Measurements from ENCODE around the gene G6PC1.
"Not testable (repeated sequence)": the region's sequence is repeated elsewhere in the genome, so short reads cannot be mapped to it uniquely, and the experiment has no call there.

Gene G6PC1

DNA sequence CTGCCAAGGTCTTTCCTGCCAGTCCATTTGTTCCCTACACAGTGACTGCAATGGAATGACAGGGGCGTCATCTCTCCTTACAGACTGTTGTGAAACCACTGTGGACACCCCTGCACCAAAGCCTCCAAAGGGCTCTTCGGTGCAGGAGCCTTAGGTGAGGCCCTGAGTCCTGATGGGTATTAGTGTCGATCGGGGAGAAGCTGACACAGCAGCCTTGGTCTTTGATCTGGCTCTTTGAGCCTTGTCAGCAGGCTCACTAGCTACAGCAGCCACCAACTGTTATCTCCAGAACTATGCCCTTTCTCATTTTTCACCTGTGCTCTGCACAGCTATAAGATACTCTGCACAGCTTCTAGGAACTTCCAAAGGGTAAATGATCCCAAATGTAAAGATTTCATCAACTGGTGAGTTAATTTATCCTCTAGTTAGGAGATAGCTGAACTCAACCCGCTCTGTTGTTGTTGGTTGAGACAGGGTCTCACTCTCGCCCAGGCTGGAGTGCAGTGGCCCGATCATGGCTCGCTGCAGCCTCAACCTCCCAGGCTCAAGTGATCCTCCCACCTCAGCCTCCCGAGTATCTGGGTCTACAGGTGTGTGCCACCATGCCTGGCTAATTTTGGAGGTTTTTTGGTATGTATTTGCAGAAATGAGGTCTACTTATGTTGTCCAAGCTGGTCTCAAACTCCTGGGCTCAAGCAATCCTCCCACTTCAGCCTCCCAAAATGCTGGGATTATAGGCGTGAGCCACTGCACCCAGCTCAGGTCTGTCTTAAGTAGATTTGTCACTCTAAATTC is 19.7 kb downstream of the G6PC1 start:
- no peak overlapping the region for H3K27ac ChIP-seq
- no peaks in the 10 kb centered on the region for H3K27me3 ChIP-seq
- H3K9me3 ChIP-seq, result no peaks in the 10 kb centered on the region
- TF ChIP-seq, protein P1, sequence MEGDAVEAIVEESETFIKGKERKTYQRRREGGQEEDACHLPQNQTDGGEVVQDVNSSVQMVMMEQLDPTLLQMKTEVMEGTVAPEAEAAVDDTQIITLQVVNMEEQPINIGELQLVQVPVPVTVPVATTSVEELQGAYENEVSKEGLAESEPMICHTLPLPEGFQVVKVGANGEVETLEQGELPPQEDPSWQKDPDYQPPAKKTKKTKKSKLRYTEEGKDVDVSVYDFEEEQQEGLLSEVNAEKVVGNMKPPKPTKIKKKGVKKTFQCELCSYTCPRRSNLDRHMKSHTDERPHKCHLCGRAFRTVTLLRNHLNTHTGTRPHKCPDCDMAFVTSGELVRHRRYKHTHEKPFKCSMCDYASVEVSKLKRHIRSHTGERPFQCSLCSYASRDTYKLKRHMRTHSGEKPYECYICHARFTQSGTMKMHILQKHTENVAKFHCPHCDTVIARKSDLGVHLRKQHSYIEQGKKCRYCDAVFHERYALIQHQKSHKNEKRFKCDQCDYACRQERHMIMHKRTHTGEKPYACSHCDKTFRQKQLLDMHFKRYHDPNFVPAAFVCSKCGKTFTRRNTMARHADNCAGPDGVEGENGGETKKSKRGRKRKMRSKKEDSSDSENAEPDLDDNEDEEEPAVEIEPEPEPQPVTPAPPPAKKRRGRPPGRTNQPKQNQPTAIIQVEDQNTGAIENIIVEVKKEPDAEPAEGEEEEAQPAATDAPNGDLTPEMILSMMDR (IDR thresholded peaks at IDR 0.05), result no peak
- H3K36me3 ChIP-seq, result no peaks in the 10 kb centered on the region
- H3K4me1 ChIP-seq (ENCODE audit: control insufficient read depth in 1 of 2, insufficient read depth in 1 of 2, low read depth in 1 of 2, low read length in 1 of 2), result no peaks in the 10 kb centered on the region
- no peak overlapping the region for H3K4me3 ChIP-seq (ENCODE audit: low read depth in 1 of 2, low read length in 1 of 2)

DNA sequence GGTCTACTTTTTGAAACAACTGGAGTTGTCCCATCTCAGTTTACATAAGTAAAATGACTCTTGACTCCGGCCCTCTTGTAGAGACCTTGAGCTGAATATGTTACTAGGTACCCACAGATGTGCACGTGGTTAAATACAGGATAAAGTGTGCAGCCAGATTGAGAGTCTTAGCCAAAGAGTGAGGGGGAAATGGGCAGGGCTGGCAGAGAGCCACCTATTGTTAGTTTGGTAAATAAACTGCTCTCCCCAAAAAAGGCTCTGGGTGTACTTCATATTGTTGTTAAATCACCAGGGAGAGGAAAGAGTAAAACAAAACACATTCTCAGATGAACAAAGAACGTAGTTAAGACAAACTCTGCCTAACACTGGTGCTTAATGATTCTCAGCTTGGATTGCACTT is 20.3 kb downstream of the G6PC1 start:
- no peak overlapping the region for H3K4me3 ChIP-seq (ENCODE audit: low read depth in 1 of 2, low read length in 1 of 2)
- H3K9me3 ChIP-seq, result no peaks in the 10 kb centered on the region
- no peaks in the 10 kb centered on the region for H3K27me3 ChIP-seq
- no peaks in the 10 kb centered on the region for H3K36me3 ChIP-seq
- no peak overlapping the region for H3K27ac ChIP-seq
- TF ChIP-seq, protein P1 (IDR thresholded peaks at IDR 0.05), result no peak
- no peaks in the 10 kb centered on the region for H3K4me1 ChIP-seq (ENCODE audit: control insufficient read depth in 1 of 2, insufficient read depth in 1 of 2, low read depth in 1 of 2, low read length in 1 of 2)

DNA sequence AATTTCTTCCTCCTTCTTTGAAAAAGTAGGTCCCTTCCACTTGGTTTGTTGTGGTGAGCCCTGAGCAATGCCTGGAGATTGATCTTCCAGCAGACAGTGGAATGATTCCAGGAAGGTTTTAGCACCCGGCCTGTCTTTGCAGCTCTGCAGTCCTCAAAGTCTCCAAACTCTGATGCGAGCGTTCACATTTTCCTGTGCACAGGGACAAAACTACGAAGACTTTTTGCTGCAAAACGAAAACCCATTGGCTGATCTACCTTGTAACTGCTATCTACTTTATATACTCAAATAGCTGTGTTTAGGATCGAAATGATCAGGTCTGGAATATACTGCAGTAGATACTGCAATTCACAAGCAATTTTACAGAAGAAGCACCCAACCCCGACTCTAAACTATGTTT is 21.7 kb downstream of the G6PC1 start:
- Histone ChIP-seq H3K27ac (no peak overlapping the region), H3K27me3 (no peaks in the 10 kb centered on the region), H3K4me1 (ENCODE audit: control insufficient read depth in 1 of 2, insufficient read depth in 1 of 2, low read depth in 1 of 2, low read length in 1 of 2) (no peaks in the 10 kb centered on the region), H3K9me3 (no peaks in the 10 kb centered on the region), H3K36me3 (no peaks in the 10 kb centered on the region), H3K4me3 (ENCODE audit: low read depth in 1 of 2, low read length in 1 of 2) (no peak overlapping the region)
- TF ChIP-seq, protein P1 (IDR thresholded peaks at IDR 0.05), result no peak

DNA sequence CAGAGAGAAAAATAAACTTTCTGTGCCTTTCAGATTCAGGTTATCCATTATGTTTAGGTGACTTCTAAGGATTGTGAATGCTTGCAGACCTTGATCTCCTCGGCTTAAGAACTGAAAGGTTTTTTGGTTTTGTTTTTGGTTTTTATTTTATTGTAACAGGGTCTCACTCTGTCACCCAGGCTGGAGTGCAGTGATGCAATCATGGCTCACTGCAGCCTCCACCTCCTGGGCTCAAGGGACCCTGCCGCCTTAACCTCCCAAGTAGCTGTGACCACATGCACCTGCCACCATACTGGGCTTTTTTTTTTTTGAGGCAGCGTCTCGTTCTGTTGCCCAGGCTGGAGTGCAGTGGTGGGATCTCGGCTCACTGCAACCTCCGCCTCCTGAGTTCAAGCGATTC is 22.9 kb downstream of the G6PC1 start:
- not testable (repeated sequence) for H3K9me3 ChIP-seq; H3K4me3 ChIP-seq (ENCODE audit: low read depth in 1 of 2, low read length in 1 of 2); H3K4me1 ChIP-seq (ENCODE audit: control insufficient read depth in 1 of 2, insufficient read depth in 1 of 2, low read depth in 1 of 2, low read length in 1 of 2); H3K27me3 ChIP-seq; H3K27ac ChIP-seq; H3K36me3 ChIP-seq

DNA sequence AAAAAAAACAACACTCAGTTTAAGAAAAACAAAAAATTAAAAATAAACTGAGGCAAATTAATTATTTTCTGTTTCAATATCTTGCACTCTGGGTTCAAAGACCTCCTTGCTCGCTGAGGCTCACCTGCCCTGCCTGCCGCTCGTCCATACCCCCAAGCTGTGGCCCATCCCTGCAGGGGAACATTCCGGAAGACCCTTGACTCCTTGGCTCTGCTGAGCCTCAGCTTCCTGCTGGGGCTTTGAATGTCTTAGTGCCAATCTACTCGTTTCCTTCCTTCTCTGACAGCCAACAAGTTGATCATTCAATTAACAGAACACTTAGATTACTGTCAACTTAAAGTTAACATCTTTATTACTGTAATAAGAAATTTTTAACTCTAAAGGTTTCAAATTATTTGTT is 24.3 kb downstream of the G6PC1 start:
- H3K36me3 ChIP-seq, result no peaks in the 10 kb centered on the region
- H3K27me3 ChIP-seq, result no peaks in the 10 kb centered on the region
- no peak overlapping the region for H3K27ac ChIP-seq
- H3K4me1 ChIP-seq (ENCODE audit: control insufficient read depth in 1 of 2, insufficient read depth in 1 of 2, low read depth in 1 of 2, low read length in 1 of 2), result peaks cover 12 to 13% of the 10 kb centered on the region in 2 experiments
- H3K4me3 ChIP-seq (ENCODE audit: low read depth in 1 of 2, low read length in 1 of 2), result no peak overlapping the region
- TF ChIP-seq, protein P1 (IDR thresholded peaks at IDR 0.05), result no peak
- H3K9me3 ChIP-seq, result no peaks in the 10 kb centered on the region

DNA sequence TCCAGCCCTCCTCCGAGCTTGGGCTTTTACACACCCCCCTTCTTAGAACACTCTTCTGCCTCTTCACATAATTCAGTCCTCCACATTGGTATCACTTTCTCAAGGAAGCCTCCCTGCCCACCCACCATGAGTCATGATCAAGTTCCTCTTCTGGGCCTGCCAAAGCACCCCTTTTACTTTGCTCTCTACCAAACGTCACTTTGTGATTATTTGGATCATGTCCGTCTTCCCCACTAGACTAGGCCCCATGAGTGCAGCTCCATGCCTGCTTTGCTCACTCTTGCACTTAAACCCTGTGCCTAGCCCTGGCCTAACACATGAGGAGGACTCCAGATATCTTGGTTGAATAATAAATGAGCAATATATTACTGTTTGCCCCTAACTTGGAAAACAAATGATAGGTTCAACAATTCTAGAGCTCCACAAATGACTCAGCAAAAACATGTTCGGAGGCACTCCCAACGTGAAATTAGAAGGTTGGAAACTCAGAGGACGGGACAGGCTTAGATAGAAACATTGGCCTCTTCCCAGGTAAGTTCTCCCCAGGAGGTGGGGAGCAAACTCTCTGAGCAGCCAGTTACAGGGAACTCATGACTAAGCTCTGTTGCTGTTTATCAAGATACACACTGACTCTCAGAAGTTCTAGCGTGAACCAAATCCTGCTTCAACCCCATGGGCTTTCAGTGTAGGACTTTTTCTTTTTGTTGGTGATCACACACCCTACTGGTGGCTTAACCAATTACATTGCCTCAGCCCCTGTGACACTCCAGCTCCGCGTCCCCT is 28.3 kb downstream of the G6PC1 start:
- peak overlapping the region; percentile 80 for H3K27ac ChIP-seq
- TF ChIP-seq, protein P1 (IDR thresholded peaks at IDR 0.05), result peak; percentile 25
- H3K27me3 ChIP-seq, result no peaks in the 10 kb centered on the region
- H3K9me3 ChIP-seq, result no peaks in the 10 kb centered on the region
- no peaks in the 10 kb centered on the region for H3K36me3 ChIP-seq
- H3K4me1 ChIP-seq (ENCODE audit: control insufficient read depth in 1 of 2, insufficient read depth in 1 of 2, low read depth in 1 of 2, low read length in 1 of 2), result peaks cover 12 to 13% of the 10 kb centered on the region in 2 experiments
- H3K4me3 ChIP-seq (ENCODE audit: low read depth in 1 of 2, low read length in 1 of 2), result peak overlapping the region; percentile 6 to 25

Data from neutrophil (primary cell).